Mesenchymal stem cell (in vitro differentiated cells and primary cell): ENCODE data around the gene GCNA.

Experiments
- DNase-seq: peaks from one replicate; pipeline ENCODE4 v3.0.0-alpha.2; 2013
- H2AFZ ChIP-seq: one replicate; pipeline ENCODE4 v1.6.1; 2013; ENCODE audit warnings: low read depth, mild to moderate bottlenecking, control low read depth, inconsistent platforms, low read length, moderate library complexity
- H2AK5ac ChIP-seq: 2 replicates; pipeline ENCODE4 v1.6.1; 2013; ENCODE audit warnings: low read length, moderate library complexity, mild to moderate bottlenecking, inconsistent platforms; ENCODE audit not compliant: severe bottlenecking
- H2BK120ac ChIP-seq: one replicate; pipeline ENCODE4 v1.6.1; 2013; ENCODE audit warnings: low read depth, mild to moderate bottlenecking, inconsistent platforms, low read length, moderate library complexity
- H2BK12ac ChIP-seq, 2 experiments: one replicate each; pipeline ENCODE4 v1.6.1; 2013; ENCODE audit warnings: inconsistent platforms in 2 of 2, low read length in 2 of 2, mild to moderate bottlenecking in 2 of 2, moderate library complexity in 2 of 2, control low read depth in 1 of 2
- H2BK15ac ChIP-seq: one replicate; pipeline ENCODE4 v1.6.1; 2013; ENCODE audit warnings: mild to moderate bottlenecking, low read depth, inconsistent platforms; ENCODE audit not compliant: poor library complexity, severe bottlenecking
- H2BK5ac ChIP-seq: 2 replicates; pipeline ENCODE4 v1.6.1; 2013; ENCODE audit warnings: low read depth, mild to moderate bottlenecking, low read length, control low read depth, inconsistent platforms; ENCODE audit not compliant: poor library complexity, severe bottlenecking
- H3K14ac ChIP-seq, 2 experiments: one replicate each; pipeline ENCODE4 v1.6.1; 2013; ENCODE audit warnings: inconsistent platforms in 2 of 2, low read length in 2 of 2, control low read depth in 1 of 2, mild to moderate bottlenecking in 1 of 2, moderate library complexity in 1 of 2
- H3K18ac ChIP-seq, 2 experiments: one replicate each; pipeline ENCODE4 v1.6.1; 2013; ENCODE audit warnings: inconsistent platforms in 2 of 2, low read length in 2 of 2, control low read depth in 1 of 2, low read depth in 1 of 2, mild to moderate bottlenecking in 1 of 2
- H3K23ac ChIP-seq, 2 experiments: one replicate each; pipeline ENCODE4 v1.6.1; 2013; ENCODE audit warnings: inconsistent platforms in 2 of 2, low read length in 2 of 2, mild to moderate bottlenecking in 2 of 2, moderate library complexity in 2 of 2, control low read depth in 1 of 2
- H3K27ac ChIP-seq: 2 replicates; pipeline ENCODE4 v1.5.1; 2013; ENCODE audit warnings: mild to moderate bottlenecking, moderate library complexity, low read length, control low read depth, inconsistent platforms; ENCODE audit not compliant: poor library complexity, severe bottlenecking
- H3K27me3 ChIP-seq, 2 experiments: 2 replicates each; pipeline versions ENCODE4 v1.6.1 to v1.7.0; 2013; ENCODE audit warnings: low read length in 2 of 2, mild to moderate bottlenecking in 2 of 2, moderate library complexity in 2 of 2, control low read depth in 1 of 2, inconsistent platforms in 1 of 2; ENCODE audit not compliant: control insufficient read depth in 1 of 2, insufficient read depth in 1 of 2
- H3K36me3 ChIP-seq, 2 experiments: 2 replicates each; pipeline versions ENCODE4 v1.6.1 to v1.7.0; 2013; ENCODE audit warnings: low read length in 2 of 2, control low read depth in 1 of 2, inconsistent platforms in 1 of 2, low read depth in 1 of 2, mild to moderate bottlenecking in 1 of 2; ENCODE audit not compliant: insufficient read depth in 2 of 2, control insufficient read depth in 1 of 2
- H3K4ac ChIP-seq, 2 experiments: one replicate each; pipeline ENCODE4 v1.6.1; 2013; ENCODE audit warnings: inconsistent platforms in 2 of 2, low read length in 2 of 2, mild to moderate bottlenecking in 2 of 2, moderate library complexity in 2 of 2, control low read depth in 1 of 2, low read depth in 1 of 2
- H3K4me1 ChIP-seq: 2 replicates; pipeline ENCODE4 v1.6.1; 2013; ENCODE audit warnings: low read depth, low read length, control low read depth; ENCODE audit not compliant: control insufficient read depth, insufficient read depth
- H3K4me2 ChIP-seq: 2 replicates; pipeline ENCODE4 v1.6.1; 2013; ENCODE audit warnings: low read length, mild to moderate bottlenecking, inconsistent platforms; ENCODE audit not compliant: poor library complexity, severe bottlenecking
- H3K4me3 ChIP-seq, 2 experiments: 2 replicates each; pipeline versions ENCODE4 v1.5.1 to v1.7.0; 2013; ENCODE audit warnings: low read length in 2 of 2, mild to moderate bottlenecking in 2 of 2, control low read depth in 1 of 2, low read depth in 1 of 2; ENCODE audit not compliant: insufficient read depth in 1 of 2
- H3K79me1 ChIP-seq: replicated peaks from 2 replicates; pipeline ENCODE4 v1.6.1; 2013; ENCODE audit warnings: mild to moderate bottlenecking, control low read depth, low read length, inconsistent platforms; ENCODE audit not compliant: poor library complexity, severe bottlenecking
- H3K9ac ChIP-seq: 2 replicates; pipeline ENCODE4 v1.7.0; 2013; ENCODE audit warnings: mild to moderate bottlenecking, low read length, moderate library complexity
- H3K9me3 ChIP-seq: 2 replicates; pipeline ENCODE4 v1.7.0; 2013; ENCODE audit warnings: mild to moderate bottlenecking, low read length; ENCODE audit not compliant: control insufficient read depth
- H4K8ac ChIP-seq: one replicate; pipeline ENCODE4 v1.6.1; 2013; ENCODE audit warnings: inconsistent platforms, mild to moderate bottlenecking, low read length, moderate library complexity
- H4K91ac ChIP-seq: one replicate; pipeline ENCODE4 v1.6.1; 2013; ENCODE audit warnings: mild to moderate bottlenecking, low read length, inconsistent platforms
- WGBS: methylation state at CpG from one replicate; pipeline ENCODE4 v1.1.7; 2013; ENCODE audit warnings: mixed read lengths; 5-methylcytosine and 5-hydroxymethylcytosine counted together

GCNA gene

GRCh38 chrX:71542825-71543224 is 35.4 kb upstream of the GCNA start:
- H2BK15ac ChIP-seq: no peak overlapping the region
- peaks cover 0 to 5% of the 10 kb centered on the region in 2 experiments for H3K27me3 ChIP-seq
- H3K23ac ChIP-seq: no peak overlapping the region
- no peak overlapping the region for H3K4ac ChIP-seq
- no peak overlapping the region for H2BK120ac ChIP-seq
- H3K4me2 ChIP-seq: no peak overlapping the region
- no peaks in the 10 kb centered on the region for H3K79me1 ChIP-seq
- H3K9me3 ChIP-seq: no peaks in the 10 kb centered on the region
- DNase-seq: no peak
- H2BK5ac ChIP-seq: no peak overlapping the region
- H3K9ac ChIP-seq: peak overlapping the region; percentile 28
- no peak overlapping the region for H3K14ac ChIP-seq
- H2BK12ac ChIP-seq: no peak overlapping the region
- H4K8ac ChIP-seq: no peak overlapping the region
- H4K91ac ChIP-seq: no peak overlapping the region
- peak overlapping the region; percentile 34 for H3K27ac ChIP-seq
- H2AFZ ChIP-seq: no peak overlapping the region
- H3K36me3 ChIP-seq: peaks cover 15 to 55% of the 10 kb centered on the region in 2 experiments
- H3K4me3 ChIP-seq: peak overlapping the region in 1 of 2 experiments; percentile 19
- H3K4me1 ChIP-seq: peaks cover 2% of the 10 kb centered on the region
- no CpG with 5 or more reads among the region's 2 CpGs for WGBS
- H2AK5ac ChIP-seq: no peak overlapping the region
- no peak overlapping the region for H3K18ac ChIP-seq

GRCh38 chrX:71543316-71543715 is 34.9 kb upstream of the GCNA start:
- Histone ChIP-seq H3K27me3 (peaks cover 0 to 5% of the 10 kb centered on the region in 2 experiments), H2BK15ac (no peak overlapping the region), H3K27ac (peak overlapping the region; percentile 34), H2AK5ac (no peak overlapping the region), H3K79me1 (no peaks in the 10 kb centered on the region), H3K36me3 (peaks cover 15 to 55% of the 10 kb centered on the region in 2 experiments), H3K9ac (no peak overlapping the region), H3K14ac (no peak overlapping the region), H4K8ac (no peak overlapping the region), H2AFZ (no peak overlapping the region), H3K23ac (no peak overlapping the region), H4K91ac (no peak overlapping the region), H3K4me1 (peaks cover 2% of the 10 kb centered on the region), H3K4me2 (no peak overlapping the region), H3K18ac (no peak overlapping the region), H3K9me3 (no peaks in the 10 kb centered on the region), H2BK5ac (no peak overlapping the region), H2BK120ac (no peak overlapping the region), H2BK12ac (no peak overlapping the region), H3K4me3 (no peak overlapping the region), H3K4ac (no peak overlapping the region)
- WGBS: 17% methylated on average over 1 of the region's 2 CpGs
- peak; percentile 74 for DNase-seq

GRCh38 chrX:71545364-71545763 is 32.9 kb upstream of the GCNA start:
- H3K4me1 ChIP-seq: peaks cover 8% of the 10 kb centered on the region
- H2AK5ac ChIP-seq: no peak overlapping the region
- no peak overlapping the region for H4K8ac ChIP-seq
- H2BK15ac ChIP-seq: no peak overlapping the region
- 100% methylated on average over 7 of the region's 7 CpGs for WGBS
- H4K91ac ChIP-seq: no peak overlapping the region
- no peak overlapping the region for H3K18ac ChIP-seq
- H3K36me3 ChIP-seq: peaks cover 20 to 65% of the 10 kb centered on the region in 2 experiments
- no peak overlapping the region for H2BK5ac ChIP-seq
- DNase-seq: no peak
- no peaks in the 10 kb centered on the region for H3K9me3 ChIP-seq
- H3K27me3 ChIP-seq: peaks cover 0 to 5% of the 10 kb centered on the region in 2 experiments
- no peak overlapping the region for H3K4ac ChIP-seq
- no peak overlapping the region for H2BK120ac ChIP-seq
- H3K9ac ChIP-seq: no peak overlapping the region
- no peak overlapping the region for H3K14ac ChIP-seq
- no peak overlapping the region for H3K23ac ChIP-seq
- H2BK12ac ChIP-seq: no peak overlapping the region
- H2AFZ ChIP-seq: no peak overlapping the region
- H3K4me2 ChIP-seq: no peak overlapping the region
- no peak overlapping the region for H3K27ac ChIP-seq
- no peak overlapping the region for H3K4me3 ChIP-seq
- H3K79me1 ChIP-seq: no peaks in the 10 kb centered on the region

GRCh38 chrX:71546879-71547278 is 31.4 kb upstream of the GCNA start:
- Histone ChIP-seq H2BK15ac (no peak overlapping the region), H3K4me3 (no peak overlapping the region), H3K36me3 (peaks cover 17 to 64% of the 10 kb centered on the region in 2 experiments), H3K18ac (no peak overlapping the region), H3K14ac (no peak overlapping the region), H2BK120ac (no peak overlapping the region), H2AK5ac (no peak overlapping the region), H3K27me3 (peaks cover 0 to 8% of the 10 kb centered on the region in 2 experiments), H3K9ac (no peak overlapping the region), H3K27ac (no peak overlapping the region), H2BK12ac (no peak overlapping the region), H3K79me1 (no peaks in the 10 kb centered on the region), H4K8ac (no peak overlapping the region), H2AFZ (no peak overlapping the region), H2BK5ac (no peak overlapping the region), H3K4me2 (no peak overlapping the region), H3K4ac (no peak overlapping the region), H3K9me3 (no peaks in the 10 kb centered on the region), H4K91ac (no peak overlapping the region), H3K23ac (no peak overlapping the region), H3K4me1 (peaks cover 5% of the 10 kb centered on the region)
- 99% methylated on average over 12 of the region's 13 CpGs for WGBS
- no peak for DNase-seq
